ENCODE results near the gene KANK3. TPM values are rescaled to one million over a fixed set of nuclear protein-coding genes. Genes with fewer than 3 reads are reported as not detected.

Gene KANK3
- total and polyA plus RNA-seq, 10 of the 15 experiments (the other 5 are each of a cell fraction or from before 2014, with no cell fraction given): 0.03 to 0.93 (median 0.22) TPM; not detected in 1

GRCh38 chr19:8360196-8360595, 17.1 kb upstream of the KANK3 start:
- peaks cover 0 to 6% of the 10 kb centered on the region in 2 experiments; a peak in 2 of 4 replicates for H3K27me3 ChIP-seq (replicated peaks in 1 of 2; ENCODE audit: control insufficient read depth in 2 of 2, insufficient read depth in 2 of 2, low read length in 1 of 2)
- no peak overlapping the region for H3K4me3 ChIP-seq
- H2AFZ ChIP-seq (ENCODE audit: control insufficient read depth, low read depth, low read length): no peak overlapping the region
- H3K9ac ChIP-seq (ENCODE audit: control insufficient read depth, insufficient read depth, low read length): no peak overlapping the region
- WGBS (ENCODE audit: insufficient coverage, insufficient replicate concordance, low lambda C conversion rate, missing lambda C conversion rate): 77% methylated on average over 8 of the region's 8 CpGs
- no peaks in the 10 kb centered on the region for H3K36me3 ChIP-seq (ENCODE audit: control insufficient read depth in 2 of 2, insufficient read depth in 2 of 2, low read length in 1 of 2)
- ChIA-PET POLR2A (no interaction called here), RAD21 (ENCODE audit: unreplicated experiment) (no interaction called here), CTCF (interaction anchor here (0.6 kb wide), 1 partner anchor 39 kb away, joined by 3 read pairs; no protein-coding TSS in a partner anchor), SMC1A (ENCODE audit: uncharacterized antibody, unreplicated experiment) (no interaction called here)
- FAIRE-seq (no peak), DNase-seq (ENCODE audit: low read depth, low spot score) (no peak), ATAC-seq (no peak)
- TF ChIP-seq SREBF1 (IDR thresholded peaks at IDR 0.05; ENCODE audit: low read length) (no peak), MEF2A (IDR thresholded peaks at IDR 0.05; ENCODE audit: insufficient read depth, low read depth, low read length) (no peak), POLR2AphosphoS2 (IDR thresholded peaks at IDR 0.05; ENCODE audit: low read depth, low read length) (no peak), PKNOX1 (IDR thresholded peaks at IDR 0.05) (no peak), MEF2B (IDR thresholded peaks at IDR 0.05; ENCODE audit: partially characterized antibody, poor library complexity, severe bottlenecking) (no peak), MLLT1 (IDR thresholded peaks at IDR 0.05) (no peak), ESRRA (IDR thresholded peaks at IDR 0.05; ENCODE audit: low read length) (no peak), FOXM1 (IDR thresholded peaks at IDR 0.05; ENCODE audit: low read depth, low read length) (no peak), HDAC2 (IDR thresholded peaks at IDR 0.05) (no peak), MTA2 (IDR thresholded peaks at IDR 0.05; ENCODE audit: low read depth) (no peak)
- TF ChIP-seq, protein P1, sequence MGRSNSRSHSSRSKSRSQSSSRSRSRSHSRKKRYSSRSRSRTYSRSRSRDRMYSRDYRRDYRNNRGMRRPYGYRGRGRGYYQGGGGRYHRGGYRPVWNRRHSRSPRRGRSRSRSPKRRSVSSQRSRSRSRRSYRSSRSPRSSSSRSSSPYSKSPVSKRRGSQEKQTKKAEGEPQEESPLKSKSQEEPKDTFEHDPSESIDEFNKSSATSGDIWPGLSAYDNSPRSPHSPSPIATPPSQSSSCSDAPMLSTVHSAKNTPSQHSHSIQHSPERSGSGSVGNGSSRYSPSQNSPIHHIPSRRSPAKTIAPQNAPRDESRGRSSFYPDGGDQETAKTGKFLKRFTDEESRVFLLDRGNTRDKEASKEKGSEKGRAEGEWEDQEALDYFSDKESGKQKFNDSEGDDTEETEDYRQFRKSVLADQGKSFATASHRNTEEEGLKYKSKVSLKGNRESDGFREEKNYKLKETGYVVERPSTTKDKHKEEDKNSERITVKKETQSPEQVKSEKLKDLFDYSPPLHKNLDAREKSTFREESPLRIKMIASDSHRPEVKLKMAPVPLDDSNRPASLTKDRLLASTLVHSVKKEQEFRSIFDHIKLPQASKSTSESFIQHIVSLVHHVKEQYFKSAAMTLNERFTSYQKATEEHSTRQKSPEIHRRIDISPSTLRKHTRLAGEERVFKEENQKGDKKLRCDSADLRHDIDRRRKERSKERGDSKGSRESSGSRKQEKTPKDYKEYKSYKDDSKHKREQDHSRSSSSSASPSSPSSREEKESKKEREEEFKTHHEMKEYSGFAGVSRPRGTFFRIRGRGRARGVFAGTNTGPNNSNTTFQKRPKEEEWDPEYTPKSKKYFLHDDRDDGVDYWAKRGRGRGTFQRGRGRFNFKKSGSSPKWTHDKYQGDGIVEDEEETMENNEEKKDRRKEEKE (IDR thresholded peaks at IDR 0.05): no peak
- TF ChIP-seq, protein P2, sequence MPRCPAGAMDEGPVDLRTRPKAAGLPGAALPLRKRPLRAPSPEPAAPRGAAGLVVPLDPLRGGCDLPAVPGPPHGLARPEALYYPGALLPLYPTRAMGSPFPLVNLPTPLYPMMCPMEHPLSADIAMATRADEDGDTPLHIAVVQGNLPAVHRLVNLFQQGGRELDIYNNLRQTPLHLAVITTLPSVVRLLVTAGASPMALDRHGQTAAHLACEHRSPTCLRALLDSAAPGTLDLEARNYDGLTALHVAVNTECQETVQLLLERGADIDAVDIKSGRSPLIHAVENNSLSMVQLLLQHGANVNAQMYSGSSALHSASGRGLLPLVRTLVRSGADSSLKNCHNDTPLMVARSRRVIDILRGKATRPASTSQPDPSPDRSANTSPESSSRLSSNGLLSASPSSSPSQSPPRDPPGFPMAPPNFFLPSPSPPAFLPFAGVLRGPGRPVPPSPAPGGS (IDR thresholded peaks at IDR 0.05; ENCODE audit: borderline replicate concordance, insufficient read depth, low read depth, low read length, poor library complexity, severe bottlenecking): no peak
- H3K4me1 ChIP-seq (ENCODE audit: control insufficient read depth, insufficient read depth, low read length): no peaks in the 10 kb centered on the region
- H4K20me1 ChIP-seq (ENCODE audit: control insufficient read depth, insufficient read depth): no peaks in the 10 kb centered on the region
- H3K9me3 ChIP-seq (replicated peaks; ENCODE audit: control insufficient read depth, insufficient read depth, low read length): no peaks in the 10 kb centered on the region; the same call in 2 of the 3 replicates
- BruUV-seq (replicated peaks): no TSS peak
- H3K79me2 ChIP-seq (ENCODE audit: control insufficient read depth, insufficient read depth, low read length): no peaks in the 10 kb centered on the region
- in situ Hi-C loops (cut with MboI): no loop called here
- intact Hi-C loops (cut with micrococcal nuclease; ENCODE audit: unreplicated experiment): no loop called here
- no peak overlapping the region for H3K4me2 ChIP-seq (ENCODE audit: control insufficient read depth, insufficient read depth)
- no peak overlapping the region for H3K27ac ChIP-seq (ENCODE audit: control insufficient read depth, insufficient read depth)

Measured in GM12878 (cell line).